ENCODE results near the gene DNAJB12.
"Not testable (repeated sequence)": the region's sequence is repeated elsewhere in the genome, so short reads cannot be mapped to it uniquely, and the experiment has no call there.

Gene DNAJB12

DNA sequence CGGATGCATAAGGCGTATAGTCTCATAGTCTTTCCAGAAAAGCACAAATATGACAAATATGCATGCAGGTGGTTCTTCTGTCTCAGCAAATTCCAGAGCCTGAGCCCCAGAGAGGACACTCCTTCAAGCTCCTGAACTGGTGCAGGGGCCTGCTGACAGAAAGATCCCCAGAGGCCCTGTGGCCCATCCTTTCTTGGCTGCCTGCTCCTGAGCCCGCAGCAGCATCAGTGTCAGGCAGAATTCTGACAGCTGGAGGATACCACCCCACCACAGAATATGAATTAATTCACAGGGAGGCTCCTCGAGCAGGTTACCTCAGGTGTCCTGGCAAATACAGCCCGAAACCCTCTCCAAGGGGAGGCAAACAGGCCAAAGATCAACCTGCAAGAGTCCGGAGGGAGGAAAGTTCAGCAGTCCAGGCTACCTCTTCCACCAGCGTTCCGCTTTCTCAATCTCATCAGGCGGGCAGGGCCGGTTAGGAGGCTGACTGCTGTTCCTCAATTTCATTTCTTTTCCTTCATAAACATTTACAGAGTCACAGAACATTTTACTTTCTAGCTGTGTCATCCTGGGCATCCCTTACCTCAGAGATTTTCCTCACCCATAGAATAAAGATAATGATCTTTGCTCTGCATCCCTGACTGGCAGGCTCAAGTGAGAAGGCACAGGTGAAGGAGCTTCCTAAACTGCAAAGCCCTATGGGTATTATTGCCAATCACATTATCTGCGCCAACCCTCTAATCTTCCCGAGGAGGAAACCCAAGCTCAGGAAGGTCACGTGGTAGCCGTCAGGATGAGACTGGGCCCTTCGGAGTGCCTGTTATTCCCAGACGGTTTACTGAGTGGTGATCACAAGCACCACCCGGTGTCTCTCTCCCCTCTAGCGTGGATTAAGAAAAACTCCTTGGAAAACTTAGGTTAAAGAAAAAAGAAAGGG lies 1.4 kb downstream of the DNAJB12 start:
- DNase-seq (ENCODE audit: low spot score), result peak; percentile 44

GRCh38 chr10:72351479-72351878 lies 3.2 kb downstream of the DNAJB12 start:
- DNase-seq (ENCODE audit: low spot score), result no peak

- DNase-seq (ENCODE audit: low spot score), result no peak
These were observed 5.3 kb downstream of the DNAJB12 start for GRCh38 chr10:72349438-72349837.

GRCh38 chr10:72348282-72348681 lies 6.4 kb downstream of the DNAJB12 start:
- DNase-seq (ENCODE audit: low spot score), result no peak

- DNase-seq (ENCODE audit: low spot score), result not testable (repeated sequence)
These were observed 8.6 kb downstream of the DNAJB12 start for GRCh38 chr10:72346117-72346516.

DNA sequence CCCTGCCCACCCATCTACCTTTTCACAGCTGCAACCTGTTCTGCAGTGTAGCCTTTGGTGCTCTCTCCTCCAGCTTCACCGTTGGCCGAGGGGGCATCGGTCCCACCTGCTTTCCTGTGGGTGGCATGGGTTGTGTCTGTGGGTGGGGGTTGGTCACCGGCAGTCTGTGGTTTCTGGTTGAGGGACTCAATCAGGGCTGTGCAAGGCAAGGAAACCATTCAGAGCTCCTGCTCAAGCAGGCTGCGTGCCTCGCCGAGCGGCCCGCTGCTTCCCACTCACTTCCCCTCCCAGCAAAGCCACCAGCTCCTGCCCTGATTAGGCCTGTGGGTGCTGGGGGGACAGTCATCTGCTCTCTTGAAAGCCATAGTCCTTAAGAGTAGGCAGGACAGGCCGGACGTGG lies 9.8 kb downstream of the DNAJB12 start:
- no peak for DNase-seq (ENCODE audit: low spot score)

DNA sequence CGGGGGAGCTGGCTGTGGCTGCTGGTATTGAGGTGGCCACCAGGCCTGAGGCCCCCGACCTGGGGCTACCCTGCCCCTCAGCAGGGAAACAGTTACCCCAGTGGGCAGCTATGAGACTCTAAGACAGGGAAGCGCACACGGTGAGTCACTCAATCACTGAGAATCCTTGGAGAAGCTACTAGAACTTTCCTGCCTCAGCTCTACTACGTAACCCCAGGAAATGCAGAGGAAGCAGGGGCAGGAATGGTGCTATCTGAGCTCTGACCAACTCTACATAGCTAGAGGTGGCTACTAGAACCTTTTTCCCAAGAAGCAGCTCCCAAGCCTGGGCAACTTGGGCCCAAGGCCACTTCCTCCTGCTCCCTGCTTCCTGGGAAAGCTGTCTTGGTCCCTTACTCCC lies 11.8 kb downstream of the DNAJB12 start:
- no peak for DNase-seq (ENCODE audit: low spot score)

GRCh38 chr10:72340510-72341261 lies 14.0 kb downstream of the DNAJB12 start:
- peak; percentile 80 for DNase-seq (ENCODE audit: low spot score)

GRCh38 chr10:72338180-72338579 lies 16.5 kb downstream of the DNAJB12 start:
- DNase-seq (ENCODE audit: low spot score), result no peak

- DNase-seq (ENCODE audit: low spot score), result no peak
These were observed 17.0 kb downstream of the DNAJB12 start for GRCh38 chr10:72337722-72338121.

DNA sequence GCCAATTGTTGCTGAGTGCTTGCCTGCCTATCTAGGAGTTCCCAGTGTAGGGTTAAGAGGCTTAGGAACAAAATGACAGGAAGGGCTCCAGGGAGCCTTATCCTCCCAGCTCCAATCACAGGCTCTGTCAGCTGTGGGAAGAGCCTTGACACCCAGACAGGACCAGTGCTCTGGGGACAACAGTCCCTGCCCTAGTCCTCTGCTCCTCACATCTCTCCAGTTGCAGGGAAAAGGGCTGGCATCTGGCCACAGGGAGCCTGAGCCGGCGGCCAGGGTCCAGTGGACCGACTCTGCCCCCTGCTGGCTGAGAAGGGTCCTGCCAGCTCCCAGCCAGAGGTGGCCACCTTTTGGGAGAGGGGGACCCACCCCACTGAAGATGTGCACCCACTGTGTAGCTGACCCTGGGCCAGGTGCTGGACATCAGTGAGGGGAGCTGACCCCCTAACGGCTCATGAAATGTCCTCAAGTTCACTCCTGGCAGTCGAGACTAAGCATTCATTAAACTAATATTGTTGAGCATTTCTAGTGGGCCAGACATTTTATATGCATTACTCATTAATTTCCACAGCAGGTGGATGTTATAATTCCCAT lies 17.6 kb downstream of the DNAJB12 start:
- DNase-seq (ENCODE audit: low spot score), result peak; percentile 79

GRCh38 chr10:72336259-72337038 lies 18.3 kb downstream of the DNAJB12 start:
- no peak for DNase-seq (ENCODE audit: low spot score)

DNA sequence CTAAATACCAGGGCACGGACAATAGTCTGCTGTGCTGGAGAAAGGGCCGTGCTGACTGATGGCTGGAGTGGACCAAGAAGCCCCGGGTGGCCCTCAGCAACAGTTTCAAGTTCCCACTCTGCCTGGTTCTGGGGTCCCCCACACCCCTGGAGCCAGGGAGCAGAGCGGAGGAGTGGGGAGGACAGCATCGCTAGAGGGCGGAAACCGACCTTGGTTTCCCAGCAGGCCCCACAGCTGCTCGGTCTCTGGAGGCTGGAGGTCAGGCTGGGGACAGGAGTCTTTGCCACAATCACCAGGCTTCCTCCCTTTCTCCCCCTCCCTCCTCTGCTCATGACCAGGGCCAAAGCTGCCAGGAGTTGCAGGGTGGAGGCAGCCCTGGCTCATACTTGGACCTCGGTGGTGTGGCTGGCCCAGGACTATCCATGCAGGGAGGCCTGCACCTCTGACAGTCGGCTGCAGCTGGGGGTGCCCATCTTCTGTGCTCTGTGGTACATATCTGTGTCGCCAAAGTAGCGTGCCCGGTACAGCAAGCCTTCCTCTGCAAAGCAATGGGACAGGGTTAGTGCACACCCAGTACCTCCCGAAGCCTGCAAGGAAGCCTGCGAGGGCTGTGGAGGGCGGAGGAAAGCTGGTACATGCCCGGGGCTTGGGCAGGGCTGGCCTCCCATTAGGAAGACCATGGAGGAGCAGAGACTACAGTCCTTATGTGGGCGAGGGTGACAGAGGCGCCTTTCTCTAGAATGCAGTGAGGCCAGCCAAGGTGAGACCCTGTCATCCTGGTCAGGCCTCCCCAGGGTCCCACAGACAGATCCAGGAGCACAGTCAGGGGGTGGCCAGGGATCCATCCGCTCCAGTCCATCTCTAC lies 19.1 kb downstream of the DNAJB12 start:
- DNase-seq (ENCODE audit: low spot score), result no peak

DNA sequence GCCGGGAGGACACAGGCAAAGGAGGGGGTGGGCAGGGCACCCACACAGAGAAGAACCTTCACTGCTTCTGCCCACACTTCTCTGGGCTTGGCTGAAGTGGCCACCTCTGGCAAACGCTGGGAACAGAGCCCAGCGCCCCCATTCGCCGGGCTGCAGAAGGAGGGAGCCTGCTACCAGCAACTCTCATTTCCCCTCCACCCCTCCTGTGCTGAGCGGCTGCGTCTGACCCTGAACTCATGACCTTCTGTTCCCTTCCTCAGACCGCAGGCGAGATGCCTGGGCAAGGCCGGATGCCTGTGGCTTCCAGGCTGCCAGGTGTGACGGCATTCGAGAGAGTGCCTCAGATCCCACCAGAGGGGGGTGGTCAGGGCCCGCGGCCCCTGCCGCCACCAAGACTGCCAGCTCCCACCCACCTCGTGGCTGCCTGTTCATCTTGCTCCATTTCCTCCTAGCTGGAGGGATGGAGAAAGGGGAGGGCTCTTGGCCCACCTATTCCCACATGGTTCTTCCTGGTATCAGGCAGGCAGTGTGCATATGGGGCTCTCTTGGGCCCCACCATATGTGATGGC lies 19.8 kb downstream of the DNAJB12 start:
- no peak for DNase-seq (ENCODE audit: low spot score)

DNA sequence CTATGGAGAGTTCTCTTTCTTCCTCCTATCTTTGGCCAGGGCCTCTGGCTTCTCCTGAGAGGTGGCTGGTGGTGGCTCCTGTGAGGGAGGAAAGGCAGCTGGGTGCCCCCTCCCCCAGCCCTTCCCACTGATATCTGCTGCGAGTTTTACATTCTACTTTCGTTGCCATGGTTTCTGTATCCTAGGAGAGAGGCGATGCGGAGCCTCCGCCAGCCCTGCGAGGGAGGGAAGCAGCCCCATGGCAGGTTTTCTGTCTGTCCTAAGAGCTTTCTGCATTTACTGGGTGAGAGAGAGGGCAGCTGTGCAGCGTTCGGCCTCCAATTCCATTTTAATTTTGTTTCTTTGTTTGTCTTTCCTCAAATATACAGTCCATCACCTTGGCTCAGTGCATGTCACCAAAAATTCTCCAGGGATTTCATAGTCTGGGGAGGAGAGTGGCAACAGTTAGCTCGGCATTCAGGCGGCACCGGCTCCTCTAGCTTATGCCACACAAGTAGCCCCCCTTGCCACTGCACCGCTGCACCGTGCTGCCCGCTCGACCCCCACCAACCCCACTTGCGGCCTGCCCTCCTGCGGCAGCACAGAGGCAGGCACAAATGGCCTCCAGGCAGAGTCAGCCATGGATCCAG lies 20.4 kb downstream of the DNAJB12 start:
- no peak for DNase-seq (ENCODE audit: low spot score)

- no peak for DNase-seq (ENCODE audit: low spot score)
These were observed 21.4 kb downstream of the DNAJB12 start for GRCh38 chr10:72333112-72334015.

DNA sequence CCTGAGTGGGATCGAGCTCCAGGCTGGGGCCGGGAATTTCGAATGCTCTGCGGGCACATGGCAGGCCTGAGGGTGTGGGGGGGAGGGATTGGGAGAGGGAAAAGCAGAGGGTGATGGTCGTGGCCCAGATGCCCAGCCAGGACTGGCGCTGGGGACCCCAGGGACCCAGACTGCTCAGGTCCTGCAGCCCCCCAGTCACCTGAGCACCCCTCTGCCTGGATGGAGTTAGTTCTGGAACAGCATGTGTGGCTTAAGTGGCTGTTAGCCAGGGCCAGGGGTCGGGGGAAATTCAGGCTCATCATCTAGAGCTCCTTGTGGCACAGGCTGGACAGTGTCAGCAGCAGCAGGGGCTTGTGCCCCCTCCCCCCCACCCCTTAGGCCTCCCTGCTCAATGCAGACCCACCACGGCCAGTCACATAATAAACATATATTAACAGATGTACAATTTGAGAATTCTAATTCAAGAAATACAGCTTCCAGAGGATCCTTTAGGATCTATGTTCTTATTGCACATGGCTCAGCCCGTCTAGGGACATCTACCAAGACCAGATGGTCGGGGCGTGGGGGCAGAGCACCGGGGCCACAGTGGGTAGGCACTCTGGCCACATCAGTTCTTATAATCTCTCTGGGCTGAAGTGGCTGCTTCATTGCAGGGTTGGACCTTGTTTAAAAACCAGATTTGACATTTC lies 22.2 kb downstream of the DNAJB12 start:
- no peak for DNase-seq (ENCODE audit: low spot score)

Data from hematopoietic multipotent progenitor cell treated with erythropoietin and hydrocortisone succinate and interleukin-3 and kit ligand, for 15 days (in vitro differentiated cells).